IPS DF 4.7 (cell line): Measurements from ENCODE around the gene MICOS13.
"Not testable (repeated sequence)": the region's sequence is repeated elsewhere in the genome, so short reads cannot be mapped to it uniquely, and the experiment has no call there.

Experiments used
- DNase-seq: peaks from one replicate; pipeline ENCODE4 v3.0.0-alpha.2; 2013; ENCODE audit warnings: low spot score; ENCODE audit errors: extremely low read depth

Gene MICOS13

GRCh38 chr19:5680437-5681368, at the start of gene MICOS13, which contains the start of gene HSD11B1L:
Gene MICOS13 (minus strand): TSS chr19:5680516. CDS start chr19:5680486, 30 bp downstream.
Gene HSD11B1L (plus strand): TSS chr19:5681027. CDS start chr19:5684833, 3,806 bp downstream.
- DNase-seq, result peak; percentile 95

DNA sequence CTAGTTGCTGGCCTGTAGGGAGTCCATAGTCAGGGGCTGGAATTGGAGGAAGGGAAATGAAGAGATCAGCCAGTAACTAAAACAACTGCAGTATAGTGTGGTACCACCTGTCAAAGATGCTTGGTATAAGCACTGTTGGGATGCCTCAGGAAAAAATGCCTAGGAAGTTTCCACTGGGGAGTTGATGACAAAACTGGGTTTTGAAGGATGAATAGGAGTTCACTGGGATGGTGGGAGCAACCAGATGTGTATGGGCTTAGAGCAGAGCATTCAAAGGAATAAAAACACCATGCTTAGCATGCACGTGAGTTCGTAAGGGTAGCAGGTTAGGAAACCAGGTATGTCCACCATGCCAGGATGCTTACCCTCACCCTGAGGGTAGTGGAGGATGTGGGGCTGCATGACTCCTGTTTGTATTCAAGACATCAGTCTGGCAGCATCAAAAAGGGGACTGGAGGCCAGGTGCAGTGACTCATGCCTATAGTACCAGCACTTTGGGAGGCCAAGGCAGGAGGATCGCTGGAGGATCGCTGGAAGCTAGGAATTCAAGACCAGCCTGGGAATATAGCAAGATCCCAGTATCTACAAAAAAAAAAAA, 47.2 kb upstream of the MICOS13 start:
- DNase-seq, result no peak

DNA sequence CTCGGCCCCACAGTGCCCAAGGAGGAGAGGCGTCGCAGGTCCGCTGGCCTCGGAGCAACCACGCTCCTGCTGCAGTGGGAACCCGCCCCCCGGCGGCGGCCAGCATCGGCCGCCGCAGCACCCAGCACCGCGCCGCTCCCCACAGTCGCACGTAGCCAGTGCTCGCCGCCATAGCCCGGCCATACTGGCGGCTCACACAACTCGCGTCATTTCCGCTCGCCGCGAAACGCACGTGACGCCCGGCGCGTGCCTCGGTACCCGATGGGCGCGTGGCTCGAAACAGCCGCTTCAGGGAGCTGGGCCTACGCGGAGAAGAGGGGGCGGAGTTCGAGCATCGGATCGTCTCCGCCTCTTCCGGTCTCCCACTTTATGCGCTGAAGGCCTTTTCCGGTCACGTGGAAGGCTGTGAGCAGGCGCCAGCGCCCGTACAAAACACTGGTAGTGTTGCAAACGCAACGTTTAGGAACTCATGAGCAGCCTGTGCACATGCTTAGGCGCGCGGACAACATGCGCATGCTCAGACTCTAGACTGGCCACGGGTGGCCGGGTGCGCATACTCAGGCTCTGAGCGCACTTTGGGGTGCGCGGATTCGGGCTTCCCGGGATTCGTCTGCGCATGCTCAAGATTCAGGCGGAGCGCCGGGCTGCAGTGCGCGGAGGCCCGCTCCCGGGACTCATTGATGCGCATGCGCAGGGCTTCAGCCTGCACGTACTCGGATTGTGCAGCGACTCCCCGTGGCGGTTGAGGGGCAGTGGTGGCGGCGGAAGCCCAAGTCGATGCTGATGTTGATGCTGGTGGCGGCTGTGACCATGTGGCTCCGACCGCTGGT, 39.9 kb upstream of the MICOS13 start, which contains the start of the genes CATSPERD and LONP1:
Gene CATSPERD (plus strand): TSS at position 677 of the 830 bp plus-strand sequence. CDS start 101 bp downstream, at position 778.
Gene LONP1 (minus strand): TSS at position 186 of the 830 bp plus-strand sequence. CDS start 14 bp downstream, at position 172.
- peak; percentile 93 for DNase-seq

DNA sequence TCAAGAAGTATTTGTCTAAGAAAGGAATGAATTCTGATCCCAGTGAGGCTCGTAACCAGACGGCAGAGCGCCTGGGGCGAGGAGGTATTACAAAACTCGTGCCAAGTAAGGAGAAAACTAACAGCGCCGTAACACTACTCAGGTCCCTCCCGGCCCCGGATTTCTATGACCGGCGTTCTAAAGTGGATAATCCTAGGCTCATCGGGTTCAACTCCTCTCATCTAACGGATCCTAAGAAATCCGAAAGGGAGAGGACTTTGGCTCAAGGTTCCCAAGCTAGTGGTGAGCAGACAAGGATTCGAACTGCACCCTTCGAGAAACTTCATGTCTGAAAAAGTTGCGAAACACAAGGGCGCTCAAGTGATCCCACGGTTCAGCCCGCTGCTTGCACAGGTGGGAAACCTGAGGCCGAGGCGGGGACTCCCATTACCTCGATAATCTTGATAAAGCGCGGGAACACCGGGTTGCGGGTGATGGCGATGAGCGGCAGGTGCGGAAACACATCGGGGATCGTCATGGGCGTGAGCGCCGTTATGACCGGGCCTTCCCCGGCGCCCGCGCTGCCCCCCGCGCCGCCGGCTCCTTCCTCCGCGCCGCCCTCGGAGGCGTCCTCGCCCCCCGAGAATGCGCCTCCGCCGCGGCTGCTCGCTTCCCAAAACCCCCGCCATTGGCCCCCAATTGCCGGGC, 39.1 kb upstream of the MICOS13 start:
- DNase-seq, result no peak

- no peak for DNase-seq
These were observed 38.4 kb upstream of the MICOS13 start for GRCh38 chr19:5718579-5719273.

DNA sequence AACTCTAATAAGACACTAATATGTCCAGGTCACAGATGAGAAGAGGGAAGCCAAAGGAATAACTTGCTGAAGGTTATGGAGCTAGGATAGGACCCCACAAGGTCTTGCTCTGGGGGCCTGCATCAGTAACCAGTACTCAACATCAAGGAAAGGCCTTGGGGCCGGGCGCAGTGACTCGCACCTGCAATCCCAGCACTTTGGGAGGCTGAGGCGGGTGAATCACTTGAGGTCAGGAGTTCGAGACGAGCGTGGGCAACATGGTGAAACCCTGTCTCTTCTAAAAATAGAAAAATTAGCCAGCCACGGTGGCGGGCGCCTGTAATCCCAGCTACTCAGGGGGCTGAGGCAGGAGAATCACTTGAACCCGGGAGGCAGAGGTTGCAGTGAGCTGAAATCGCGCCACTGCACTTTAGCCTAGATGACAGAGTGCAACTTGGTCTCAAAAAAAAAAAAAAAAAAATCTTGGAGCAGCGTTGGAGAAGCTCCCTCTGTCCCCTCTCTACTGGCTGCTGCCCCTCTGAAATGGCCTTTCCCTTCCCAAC, 37.8 kb upstream of the MICOS13 start:
- DNase-seq, result no peak

DNA sequence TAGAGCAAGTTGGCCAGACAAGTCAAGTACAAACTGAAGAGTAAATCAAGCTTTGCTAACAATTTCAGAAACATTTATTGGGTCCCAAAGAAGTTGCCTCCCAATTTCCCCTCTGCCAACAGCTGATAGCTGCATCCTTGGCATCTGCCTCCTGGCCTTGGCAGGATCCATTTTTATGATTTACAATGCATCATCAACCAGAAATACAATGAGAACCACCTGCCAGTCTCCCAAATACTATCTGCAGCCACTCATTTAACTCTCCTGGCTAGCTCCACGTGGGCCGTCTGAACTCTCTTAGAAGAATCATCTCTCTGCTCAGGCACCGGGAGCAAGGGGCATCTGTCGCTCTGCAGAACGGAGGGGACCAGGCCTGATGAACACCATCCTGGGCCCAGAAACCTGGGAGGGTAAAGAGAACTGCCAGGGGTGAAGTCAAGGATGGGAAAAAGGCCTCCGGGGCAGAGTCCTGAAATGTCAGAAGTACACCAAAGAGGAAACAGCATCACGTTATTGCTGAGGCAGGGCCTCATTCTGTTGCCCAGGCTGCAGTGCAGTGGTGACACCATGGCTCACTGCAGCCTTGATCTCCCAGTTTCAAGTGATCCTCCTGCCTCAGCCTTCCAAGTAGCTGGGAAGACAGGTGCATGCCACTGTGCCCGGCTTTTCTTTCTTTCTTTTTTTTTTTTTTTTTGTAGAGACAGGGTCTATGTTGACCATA, 37.1 kb upstream of the MICOS13 start:
- no peak for DNase-seq

- DNase-seq, result no peak
These were observed 34.5 kb upstream of the MICOS13 start for GRCh38 chr19:5714816-5715215.

- DNase-seq, result no peak
These were observed 32.9 kb upstream of the MICOS13 start for GRCh38 chr19:5713228-5713627.

DNA sequence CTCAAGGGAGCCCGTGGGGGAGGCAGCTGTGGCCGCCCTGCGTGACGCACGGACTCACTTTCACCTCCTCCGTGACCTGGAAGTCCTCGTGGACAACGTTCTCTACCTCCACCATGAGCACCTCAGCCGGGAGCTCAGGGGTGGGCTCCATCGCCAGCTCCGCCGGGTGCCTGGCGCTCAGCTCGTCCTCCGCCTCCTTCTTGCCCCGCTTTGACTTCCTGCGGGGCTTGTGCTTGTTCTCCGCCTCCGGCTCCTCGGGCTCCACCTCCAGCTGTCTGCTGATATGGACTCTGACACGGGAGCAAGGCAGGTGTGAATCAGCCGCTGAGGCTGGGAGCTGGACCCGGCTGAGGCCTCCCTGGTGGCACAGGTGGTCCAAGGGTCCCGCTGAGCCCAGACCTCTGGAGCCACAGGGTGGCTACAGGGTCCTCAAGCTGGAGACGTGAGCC, 31.4 kb upstream of the MICOS13 start:
- DNase-seq, result no peak

DNA sequence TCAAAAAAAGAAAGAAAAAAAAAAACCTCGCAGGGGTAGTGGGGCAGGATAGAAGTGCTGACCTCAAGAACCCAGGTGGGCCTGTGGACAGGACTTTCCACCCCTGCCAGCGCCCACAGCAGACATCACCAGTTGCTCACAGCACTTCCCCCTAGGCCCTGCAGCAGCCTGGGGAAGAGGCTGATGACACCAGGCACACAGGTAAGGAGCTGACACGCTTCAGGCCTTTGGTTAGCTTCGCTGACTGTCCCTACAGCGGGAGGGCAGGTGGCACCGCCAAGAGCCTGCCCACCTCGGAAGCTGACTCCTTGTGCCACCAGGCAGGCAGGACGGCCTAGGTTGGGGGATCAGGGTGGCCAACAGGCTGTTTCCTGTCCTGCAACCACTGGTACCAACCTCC, 30.7 kb upstream of the MICOS13 start:
- DNase-seq, result no peak

DNA sequence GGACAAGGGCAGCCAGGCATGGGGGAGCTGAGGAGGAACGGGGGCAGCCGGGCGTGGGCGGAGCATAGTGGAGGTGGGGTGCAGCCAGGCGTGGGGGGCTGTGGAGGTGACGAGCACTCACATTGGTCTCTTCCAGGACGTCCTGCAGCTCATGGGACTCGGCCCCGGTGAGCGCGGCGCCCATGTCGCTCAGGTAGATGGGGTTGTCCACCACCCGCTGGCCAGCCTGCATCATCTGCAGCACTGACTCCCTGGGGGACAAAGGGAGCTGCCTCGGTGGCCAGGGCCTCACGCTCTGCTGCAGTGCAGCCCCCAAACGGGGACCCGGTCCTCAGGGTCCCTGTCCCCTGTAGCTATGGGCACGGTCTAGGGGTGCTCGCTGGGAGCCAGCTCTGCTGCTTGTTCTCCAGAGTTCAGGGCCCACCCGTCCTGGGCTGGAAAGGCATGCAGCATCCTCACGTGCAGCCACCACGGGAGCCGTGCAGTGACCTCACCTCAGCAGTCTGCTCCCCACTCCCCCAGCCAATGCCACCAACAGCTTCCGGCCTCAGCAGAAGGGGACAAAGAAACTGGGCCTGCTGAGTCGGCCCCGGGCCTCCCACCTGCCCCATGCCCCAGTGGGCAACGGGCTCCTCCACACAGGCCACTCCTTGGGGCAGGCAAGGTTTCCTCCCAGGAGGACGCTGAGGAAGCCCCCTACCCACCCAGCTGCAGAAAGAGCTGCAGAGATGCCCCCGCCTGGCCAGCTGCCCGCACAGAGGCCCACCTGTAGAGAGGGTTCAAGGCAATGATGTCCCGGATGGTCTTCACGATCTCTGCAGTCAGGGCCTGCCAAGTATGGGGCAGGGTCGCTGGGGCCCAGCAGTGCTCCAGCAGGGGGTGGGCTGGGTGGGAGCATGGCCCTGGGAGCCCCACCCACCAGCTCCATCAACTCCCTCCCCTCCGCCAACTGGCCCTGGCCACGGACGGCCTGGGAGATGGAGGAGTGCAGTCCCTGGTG, 27.6 kb upstream of the MICOS13 start:
- DNase-seq, result no peak

DNA sequence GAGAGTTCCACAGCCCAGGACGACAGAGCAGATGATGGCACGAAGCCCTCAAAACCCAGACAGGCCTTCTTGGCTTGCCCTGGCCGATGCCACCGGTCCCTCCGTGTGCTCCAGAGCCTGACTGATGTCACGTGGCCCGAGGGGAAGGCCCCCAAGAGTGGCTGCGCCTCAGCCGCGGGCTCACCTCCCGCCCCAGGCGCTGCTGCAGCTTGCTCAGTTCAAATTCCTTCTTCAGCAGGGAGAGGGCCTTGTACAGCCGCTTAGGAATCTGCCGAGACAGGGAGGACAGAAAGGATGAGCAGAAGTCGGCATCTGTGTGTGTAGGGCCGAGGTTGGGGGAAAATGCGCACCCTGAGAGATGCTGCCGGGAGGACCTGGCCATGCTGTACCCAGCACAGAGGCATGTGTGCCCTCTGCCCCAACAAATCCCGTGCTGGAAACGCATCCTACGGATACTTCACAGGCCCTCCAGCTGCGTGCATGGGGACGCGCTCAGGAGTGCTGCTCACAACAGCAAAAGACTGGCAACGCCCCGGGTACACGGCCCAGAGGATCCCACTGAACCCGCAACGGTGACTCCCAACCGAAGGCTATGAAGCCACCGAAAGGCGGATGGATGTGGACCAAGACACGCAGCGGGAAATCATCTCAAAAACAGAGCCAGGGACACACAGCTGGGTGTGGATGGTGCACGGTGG, 26.7 kb upstream of the MICOS13 start:
- no peak for DNase-seq

- DNase-seq, result no peak
These were observed 25.2 kb upstream of the MICOS13 start for GRCh38 chr19:5705552-5705951.

GRCh38 chr19:5703819-5704818, 23.8 kb upstream of the MICOS13 start:
- no peak for DNase-seq

GRCh38 chr19:5702053-5702410, 21.7 kb upstream of the MICOS13 start:
- DNase-seq, result not testable (repeated sequence)
